PFSK-1 (cell line): ENCODE data around the gene NLGN4X.

Source experiments
- FOXP2 ChIP-seq: optimal IDR thresholded peaks from 2 replicates; pipeline ENCODE3; 2011; ENCODE audit warnings: borderline replicate concordance, control low read depth, inconsistent platforms; ENCODE audit not compliant: insufficient read depth; ENCODE audit errors: extremely low read length, extremely low read depth
- POLR2AphosphoS5 ChIP-seq: IDR thresholded peaks from 2 replicates; pipeline ENCODE4 v1.6.1; 2012; ENCODE audit warnings: low read depth, mild to moderate bottlenecking, control low read depth, low read length, moderate library complexity
- REST ChIP-seq, 2 experiments: IDR thresholded peaks; 2 replicates each; pipeline versions ENCODE4 v1.6.1 to v1.8.0; 2011 to 2012; ENCODE audit warnings: low read depth in 2 of 2, low read length in 2 of 2, control low read depth in 1 of 2, inconsistent platforms in 1 of 2, mild to moderate bottlenecking in 1 of 2, moderate library complexity in 1 of 2; ENCODE audit not compliant: insufficient read depth in 1 of 2
- SIN3A ChIP-seq: IDR thresholded peaks from 2 replicates; pipeline ENCODE4 v1.6.1; 2012; ENCODE audit warnings: mild to moderate bottlenecking, low read length, moderate library complexity, borderline replicate concordance; ENCODE audit not compliant: insufficient read depth
- TAF1 ChIP-seq: IDR thresholded peaks from 2 replicates; pipeline ENCODE4 v1.6.1; 2012; ENCODE audit warnings: low read length, control low read depth, borderline replicate concordance; ENCODE audit not compliant: insufficient read depth

GRCh38 chrX:6210230-6210629, 18.4 kb downstream of the NLGN4X start:
- no peak for TF ChIP-seq TAF1
- no peak for TF ChIP-seq POLR2AphosphoS5
- TF ChIP-seq REST (IDR thresholded peaks at IDR 0.05; ENCODE audit: insufficient read depth in 1 of 2, low read depth in 2 of 2, low read length in 2 of 2) = no peak
- no peak for TF ChIP-seq SIN3A
- TF ChIP-seq FOXP2 = no peak
